Stomach smooth muscle (tissue), 2 donors: ENCODE data around the gene TNFAIP2.

Source experiments
- H3K27ac ChIP-seq: one replicate; pipeline ENCODE4 v1.7.0; 2013; ENCODE audit warnings: mild to moderate bottlenecking, low read length, inconsistent platforms
- H3K27me3 ChIP-seq, 2 donors: one replicate each; pipeline ENCODE4 v1.7.0; 2013; ENCODE audit warnings: low read length in 2 of 2; ENCODE audit not compliant: insufficient read depth in 2 of 2, control insufficient read depth in 1 of 2
- H3K36me3 ChIP-seq, 2 donors: one replicate each; pipeline ENCODE4 v1.7.0; 2013; ENCODE audit warnings: low read length in 2 of 2; ENCODE audit not compliant: control insufficient read depth in 2 of 2, insufficient read depth in 2 of 2
- H3K4me1 ChIP-seq: one replicate; pipeline ENCODE4 v1.7.0; 2013; ENCODE audit warnings: low read length; ENCODE audit not compliant: control insufficient read depth, insufficient read depth
- H3K4me3 ChIP-seq, 2 donors: one replicate each; pipeline ENCODE4 v1.7.0; 2013; ENCODE audit warnings: low read length in 2 of 2
- H3K9ac ChIP-seq, 2 donors: one replicate each; pipeline ENCODE4 v1.7.0; 2013; ENCODE audit warnings: low read length in 2 of 2, mild to moderate bottlenecking in 1 of 2
- H3K9me3 ChIP-seq, 2 donors: one replicate each; pipeline ENCODE4 v1.7.0; 2013; ENCODE audit warnings: low read length in 2 of 2; ENCODE audit not compliant: control insufficient read depth in 2 of 2
- donor health status: healthy.
- donor health status: Pancreatic carcinoma.

The TNFAIP2 gene

DNA sequence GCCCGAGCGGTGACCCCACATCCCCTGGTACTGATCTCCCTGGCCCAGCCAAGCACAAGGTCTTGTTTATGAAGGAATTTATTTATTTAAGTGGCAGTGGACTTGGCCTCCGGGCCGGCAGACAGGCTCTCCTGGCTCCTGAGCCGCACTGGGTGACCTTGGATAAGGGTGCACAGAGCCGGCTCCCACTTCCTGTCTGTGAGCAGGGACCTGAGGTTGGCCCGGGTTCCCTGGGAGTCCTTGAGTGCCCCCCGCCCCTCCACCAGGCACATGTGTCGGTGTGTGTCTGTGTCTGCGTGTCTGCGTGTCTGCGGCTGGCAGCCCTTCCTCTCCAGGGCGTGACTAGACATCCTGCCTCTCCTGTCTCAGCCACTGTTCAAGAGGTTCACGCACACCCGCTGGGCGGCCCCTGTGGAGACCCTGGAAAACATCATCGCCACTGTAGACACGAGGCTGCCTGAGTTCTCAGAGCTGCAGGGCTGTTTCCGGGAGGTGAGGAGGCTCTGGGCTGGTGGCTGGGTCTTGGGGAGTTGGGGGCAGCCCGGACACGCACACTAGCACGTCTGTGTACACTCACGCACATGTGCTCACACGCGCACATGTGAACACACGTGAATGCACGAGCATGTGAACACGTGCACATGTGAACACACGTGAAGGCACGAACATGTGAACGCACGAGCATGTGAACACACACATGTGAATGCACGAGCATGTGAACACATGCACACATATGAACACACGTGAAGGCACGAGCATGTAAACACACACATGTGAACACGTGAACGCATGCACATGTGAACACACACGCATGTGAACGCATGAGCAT is 9.3 kb downstream of the TNFAIP2 start:
- no peak overlapping the region for H3K4me3 ChIP-seq

DNA sequence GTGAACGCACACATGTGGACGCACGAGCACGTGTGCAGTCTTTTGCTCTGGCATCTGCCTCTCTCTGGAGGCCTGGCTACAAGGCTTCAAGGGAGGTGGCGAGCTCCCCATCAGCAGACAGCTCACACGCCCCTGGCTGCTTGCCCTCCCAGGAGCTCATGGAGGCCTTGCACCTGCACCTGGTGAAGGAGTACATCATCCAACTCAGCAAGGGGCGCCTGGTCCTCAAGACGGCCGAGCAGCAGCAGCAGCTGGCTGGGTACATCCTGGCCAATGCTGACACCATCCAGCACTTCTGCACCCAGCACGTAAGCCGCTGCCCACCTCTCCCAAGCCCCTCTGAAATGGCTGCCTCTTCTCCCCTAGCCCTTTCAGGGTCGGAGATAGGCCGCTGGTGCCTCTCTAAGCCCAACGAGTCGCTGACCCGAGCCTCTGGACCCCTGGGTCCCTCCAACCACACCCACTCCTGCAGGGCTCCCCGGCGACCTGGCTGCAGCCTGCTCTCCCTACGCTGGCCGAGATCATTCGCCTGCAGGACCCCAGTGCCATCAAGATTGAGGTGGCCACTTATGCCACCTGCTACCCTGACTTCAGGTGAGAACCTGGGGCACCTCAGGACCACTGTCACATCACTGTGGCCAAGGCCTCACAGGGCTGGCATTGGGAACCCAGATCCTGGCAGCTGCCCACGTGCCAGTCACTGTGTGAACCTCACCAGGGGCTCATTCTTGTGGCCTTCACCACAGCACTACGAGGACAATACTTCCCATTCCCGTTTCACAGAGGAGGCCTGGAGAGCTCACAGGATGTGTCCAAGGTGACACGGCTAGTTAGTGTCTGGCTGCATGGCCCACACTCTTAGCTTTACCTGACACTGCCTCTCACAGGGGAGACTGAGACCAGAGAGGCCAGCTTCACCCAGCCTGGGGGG is 10.2 kb downstream of the TNFAIP2 start:
- Histone ChIP-seq H3K4me1 (peaks cover 40% of the 10 kb centered on the region), H3K27ac (no peak overlapping the region), H3K36me3 (peaks cover 5 to 7% of the 10 kb centered on the region in 2 donors), H3K27me3 (peaks cover 0 to under 1% of the 10 kb centered on the region in 2 donors), H3K9ac (no peak overlapping the region), H3K4me3 (no peak overlapping the region), H3K9me3 (no peaks in the 10 kb centered on the region)

More for the DNA sequence above, 9.3 kb downstream of the TNFAIP2 start:
- H3K4me1 ChIP-seq, result peaks cover 41% of the 10 kb centered on the region
- H3K27me3 ChIP-seq, result no peaks in the 10 kb centered on the region
- peaks cover 5 to 7% of the 10 kb centered on the region in 2 donors for H3K36me3 ChIP-seq
- no peak overlapping the region for H3K27ac ChIP-seq
- no peak overlapping the region for H3K9ac ChIP-seq
- H3K9me3 ChIP-seq, result no peaks in the 10 kb centered on the region

DNA sequence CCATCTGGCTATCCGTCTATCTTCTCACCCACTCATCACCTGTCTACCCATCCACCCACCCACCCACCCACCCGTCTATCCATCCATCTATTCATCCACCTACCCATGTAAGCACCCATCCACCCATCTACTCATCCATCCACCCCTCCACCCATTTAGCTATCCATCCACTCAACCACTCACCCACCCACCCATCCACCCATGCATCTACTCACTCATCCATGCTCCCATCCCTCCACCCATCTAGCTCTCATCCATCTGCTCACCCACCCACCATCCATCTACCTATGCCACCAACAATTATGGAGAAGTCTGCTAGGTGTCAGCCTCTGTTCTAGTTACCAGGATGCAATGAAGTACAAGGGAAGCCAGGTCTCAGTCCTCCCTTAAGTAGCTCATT is 11.1 kb downstream of the TNFAIP2 start:
- no peak overlapping the region for H3K27ac ChIP-seq
- H3K36me3 ChIP-seq, result peaks cover 5 to 7% of the 10 kb centered on the region in 2 donors
- H3K4me1 ChIP-seq, result peaks cover 34% of the 10 kb centered on the region
- H3K27me3 ChIP-seq, result peaks cover 0 to 6% of the 10 kb centered on the region in 2 donors
- H3K9ac ChIP-seq, result no peak overlapping the region
- H3K9me3 ChIP-seq, result no peaks in the 10 kb centered on the region
- no peak overlapping the region for H3K4me3 ChIP-seq

DNA sequence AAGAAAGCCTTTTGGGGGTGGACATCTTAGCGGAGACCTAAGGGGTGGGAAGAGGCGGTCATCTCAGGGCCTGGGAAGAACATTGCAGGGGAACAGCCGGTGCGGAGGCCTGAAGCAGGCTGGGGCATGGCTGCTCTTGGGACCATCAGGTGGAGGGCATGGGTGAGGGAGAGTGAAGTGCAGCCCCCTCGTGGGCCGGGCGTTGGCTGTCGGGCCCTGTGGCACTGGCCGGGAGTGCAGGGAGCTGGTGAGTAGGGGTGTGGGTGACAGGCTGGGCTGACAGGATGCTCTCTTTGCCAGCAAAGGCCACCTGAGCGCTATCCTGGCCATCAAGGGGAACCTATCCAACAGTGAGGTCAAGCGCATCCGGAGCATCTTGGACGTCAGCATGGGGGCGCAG is 11.7 kb downstream of the TNFAIP2 start:
- H3K36me3 ChIP-seq, result peaks cover 5 to 7% of the 10 kb centered on the region in 2 donors
- H3K4me1 ChIP-seq, result peaks cover 32% of the 10 kb centered on the region

DNA sequence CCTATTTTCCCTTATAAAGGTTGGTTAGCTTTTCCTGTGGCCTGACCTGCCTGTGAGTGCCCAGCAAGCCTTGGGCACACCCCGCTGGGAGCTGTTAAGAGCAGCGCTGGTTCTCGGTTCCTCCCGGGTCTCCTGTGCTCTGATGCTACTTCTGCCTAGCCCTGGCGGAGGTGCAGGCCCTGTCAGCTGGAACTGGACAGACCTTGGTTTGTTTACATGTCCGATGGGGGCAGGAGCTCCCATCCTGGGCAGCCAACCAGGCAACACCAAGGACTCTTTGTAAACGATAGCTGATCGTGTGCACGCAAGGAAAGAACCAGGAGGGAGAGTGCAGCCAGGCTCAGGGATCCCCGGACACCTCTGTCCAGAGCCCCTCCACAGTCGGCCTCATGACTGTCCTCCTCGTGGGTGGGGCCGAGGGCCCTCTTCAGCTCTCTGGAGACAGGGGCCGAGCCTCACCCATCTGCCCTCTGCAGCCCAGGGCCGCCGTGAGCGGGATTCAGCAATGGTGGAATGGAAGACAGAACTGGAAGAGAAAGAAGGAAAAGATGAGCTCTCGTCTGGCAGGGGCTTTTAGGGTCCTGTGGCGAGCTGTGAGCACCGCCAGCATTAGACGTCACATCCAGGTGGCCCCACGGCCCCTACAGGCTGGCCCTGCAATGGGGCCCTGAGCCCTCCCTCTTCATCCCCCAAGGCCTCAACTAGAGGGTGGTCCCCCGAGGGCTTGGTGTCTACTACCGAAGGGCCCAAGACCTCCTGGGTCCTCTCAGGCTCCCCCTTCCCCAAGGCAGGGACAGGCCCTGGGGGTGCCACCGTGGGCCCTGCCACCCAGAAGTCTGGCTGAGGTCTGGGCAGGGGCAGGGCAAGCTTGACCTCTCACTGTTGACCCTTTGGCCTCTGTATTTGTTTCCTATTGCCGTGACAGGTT is 12.3 kb downstream of the TNFAIP2 start:
- Histone ChIP-seq H3K36me3 (peaks cover 5 to 7% of the 10 kb centered on the region in 2 donors), H3K9ac (no peak overlapping the region), H3K9me3 (no peaks in the 10 kb centered on the region), H3K27me3 (peaks cover 2 to 11% of the 10 kb centered on the region in 2 donors), H3K4me1 (peaks cover 25% of the 10 kb centered on the region), H3K27ac (no peak overlapping the region), H3K4me3 (no peak overlapping the region)

More for the DNA sequence above, 11.7 kb downstream of the TNFAIP2 start:
- Histone ChIP-seq H3K4me3 (no peak overlapping the region), H3K9ac (no peak overlapping the region), H3K9me3 (no peaks in the 10 kb centered on the region), H3K27me3 (peaks cover 0 to 6% of the 10 kb centered on the region in 2 donors), H3K27ac (no peak overlapping the region)

DNA sequence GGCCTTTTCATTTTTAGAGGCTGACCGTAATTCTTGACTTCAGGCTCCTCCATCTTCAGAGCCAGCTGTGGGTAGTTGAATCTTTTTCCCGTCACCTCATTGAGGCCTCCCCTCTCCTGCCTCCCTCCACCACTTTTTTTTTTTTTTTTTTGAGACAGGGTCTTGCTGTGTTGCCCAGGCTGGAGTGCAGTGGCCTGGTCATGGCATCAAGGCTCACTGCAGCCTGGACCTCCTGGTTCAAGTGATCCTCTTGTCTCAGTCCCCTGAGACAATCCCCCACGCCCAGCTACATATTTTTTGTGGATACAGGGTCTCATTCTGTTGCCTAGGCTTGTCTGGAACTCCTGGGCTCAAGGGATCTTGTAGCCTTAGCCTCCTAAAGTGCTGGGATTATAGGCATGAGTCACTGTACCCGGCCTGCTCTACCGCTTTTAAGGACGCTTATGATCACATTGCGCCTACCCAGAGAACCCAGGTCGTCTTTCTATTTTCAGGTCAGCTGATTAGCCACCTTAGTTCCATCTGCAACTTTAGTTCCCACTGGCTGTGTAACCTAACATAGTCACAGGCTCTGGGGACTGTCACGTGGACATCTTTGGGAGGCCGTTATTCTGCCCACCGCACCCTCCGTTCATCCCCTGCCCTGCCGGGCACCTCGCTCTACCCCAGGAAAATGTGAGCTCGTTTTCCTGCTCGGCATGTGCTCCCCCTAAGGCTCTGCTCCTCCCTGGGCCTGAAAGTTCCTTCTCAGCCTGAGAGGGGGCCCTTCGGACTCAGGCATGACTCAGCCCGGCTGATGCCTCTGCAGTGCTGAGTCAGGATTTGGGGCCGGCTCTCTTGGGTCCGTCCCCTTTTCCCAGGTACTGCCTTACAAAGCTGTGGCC is 13.4 kb downstream of the TNFAIP2 start:
- Histone ChIP-seq H3K27ac (no peak overlapping the region), H3K9ac (no peak overlapping the region), H3K4me3 (no peak overlapping the region), H3K4me1 (peaks cover 18% of the 10 kb centered on the region), H3K9me3 (no peaks in the 10 kb centered on the region), H3K36me3 (peaks cover 5 to 7% of the 10 kb centered on the region in 2 donors), H3K27me3 (peaks cover 4 to 16% of the 10 kb centered on the region in 2 donors)

DNA sequence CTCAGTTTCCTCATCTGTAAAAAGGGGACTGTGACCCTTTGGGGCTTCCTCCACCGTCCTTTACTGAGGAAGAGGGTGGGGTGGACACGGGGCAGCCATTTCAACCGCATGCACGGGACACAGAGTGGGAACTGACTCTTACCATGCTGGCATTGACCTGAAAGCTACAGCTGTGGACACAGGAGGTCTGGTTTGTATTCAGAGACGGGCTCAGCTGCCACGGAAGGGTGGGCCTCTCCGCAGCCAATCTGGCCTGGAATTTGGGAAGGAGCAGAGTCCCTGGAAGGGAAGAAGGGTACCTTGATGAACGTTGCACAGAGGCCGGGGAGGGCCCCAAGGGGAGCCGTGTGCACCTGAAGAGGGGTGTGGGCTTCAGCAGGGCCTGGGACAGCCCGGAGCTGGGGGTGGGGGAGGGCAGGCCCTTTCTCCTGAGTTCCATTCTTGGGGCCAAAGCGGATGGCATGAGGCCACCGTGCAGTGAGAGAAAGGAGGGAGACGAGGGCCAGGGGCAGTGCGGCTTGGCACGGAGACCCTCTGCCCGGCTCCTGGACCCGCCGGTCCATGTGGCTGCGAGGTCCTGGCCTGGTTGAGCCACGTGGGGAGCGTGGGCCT is 14.5 kb downstream of the TNFAIP2 start:
- Histone ChIP-seq H3K9ac (no peak overlapping the region), H3K36me3 (peaks cover 5 to 6% of the 10 kb centered on the region in 2 donors), H3K4me1 (peaks cover 18% of the 10 kb centered on the region), H3K4me3 (peak overlapping the region in 1 of 2 donors; percentile 44), H3K27ac (no peak overlapping the region), H3K9me3 (no peaks in the 10 kb centered on the region), H3K27me3 (peaks cover 6 to 20% of the 10 kb centered on the region in 2 donors)

DNA sequence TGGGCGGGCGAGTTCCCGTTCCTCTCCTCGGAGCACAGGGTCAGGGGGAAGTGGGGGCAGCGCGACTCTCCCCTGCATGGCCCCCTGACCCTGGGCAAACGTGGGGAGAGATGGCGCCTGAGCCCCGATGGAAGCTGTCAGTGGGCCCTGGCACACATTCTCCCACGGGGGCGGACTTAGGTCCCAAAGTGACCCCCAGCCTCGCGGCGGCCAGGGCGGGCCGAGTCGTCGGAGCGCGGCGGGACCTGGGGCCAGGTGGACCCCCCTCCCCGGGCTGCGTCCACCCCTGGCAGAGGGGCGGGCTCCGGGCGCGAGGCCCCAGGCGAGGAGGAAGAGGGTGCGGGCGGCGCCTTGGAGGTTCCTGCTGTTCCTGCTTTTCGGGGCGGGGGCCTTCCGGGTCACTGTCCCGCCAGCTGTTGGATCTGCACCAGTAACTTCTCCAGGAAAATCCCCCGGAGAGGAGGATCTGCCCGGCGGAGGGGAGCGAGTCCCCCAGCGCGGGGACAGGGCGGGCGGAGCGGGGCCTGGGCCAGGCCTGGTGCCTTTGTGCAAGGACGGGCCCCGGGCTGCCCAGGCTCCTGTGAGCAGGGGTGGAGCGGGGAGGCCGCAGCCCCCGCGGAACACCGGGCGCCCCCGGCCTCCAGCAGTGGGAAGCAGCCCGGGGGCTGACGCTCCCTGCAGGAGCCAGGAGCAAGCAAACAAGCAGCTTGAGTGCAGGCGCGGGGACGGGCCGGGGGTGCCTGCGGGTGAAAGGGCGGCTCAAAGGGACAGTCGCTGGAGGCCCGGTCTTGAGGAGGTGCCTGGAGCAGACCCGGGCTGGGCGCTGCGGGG is 15.3 kb downstream of the TNFAIP2 start:
- Histone ChIP-seq H3K36me3 (peaks cover 4 to 5% of the 10 kb centered on the region in 2 donors), H3K9me3 (no peaks in the 10 kb centered on the region), H3K27ac (no peak overlapping the region), H3K9ac (no peak overlapping the region), H3K27me3 (peaks cover 13 to 27% of the 10 kb centered on the region in 2 donors), H3K4me1 (peaks cover 18% of the 10 kb centered on the region), H3K4me3 (peak overlapping the region in 1 of 2 donors; percentile 8)
